ENCODE measurements around the gene VPS8.

The VPS8 gene

DNA sequence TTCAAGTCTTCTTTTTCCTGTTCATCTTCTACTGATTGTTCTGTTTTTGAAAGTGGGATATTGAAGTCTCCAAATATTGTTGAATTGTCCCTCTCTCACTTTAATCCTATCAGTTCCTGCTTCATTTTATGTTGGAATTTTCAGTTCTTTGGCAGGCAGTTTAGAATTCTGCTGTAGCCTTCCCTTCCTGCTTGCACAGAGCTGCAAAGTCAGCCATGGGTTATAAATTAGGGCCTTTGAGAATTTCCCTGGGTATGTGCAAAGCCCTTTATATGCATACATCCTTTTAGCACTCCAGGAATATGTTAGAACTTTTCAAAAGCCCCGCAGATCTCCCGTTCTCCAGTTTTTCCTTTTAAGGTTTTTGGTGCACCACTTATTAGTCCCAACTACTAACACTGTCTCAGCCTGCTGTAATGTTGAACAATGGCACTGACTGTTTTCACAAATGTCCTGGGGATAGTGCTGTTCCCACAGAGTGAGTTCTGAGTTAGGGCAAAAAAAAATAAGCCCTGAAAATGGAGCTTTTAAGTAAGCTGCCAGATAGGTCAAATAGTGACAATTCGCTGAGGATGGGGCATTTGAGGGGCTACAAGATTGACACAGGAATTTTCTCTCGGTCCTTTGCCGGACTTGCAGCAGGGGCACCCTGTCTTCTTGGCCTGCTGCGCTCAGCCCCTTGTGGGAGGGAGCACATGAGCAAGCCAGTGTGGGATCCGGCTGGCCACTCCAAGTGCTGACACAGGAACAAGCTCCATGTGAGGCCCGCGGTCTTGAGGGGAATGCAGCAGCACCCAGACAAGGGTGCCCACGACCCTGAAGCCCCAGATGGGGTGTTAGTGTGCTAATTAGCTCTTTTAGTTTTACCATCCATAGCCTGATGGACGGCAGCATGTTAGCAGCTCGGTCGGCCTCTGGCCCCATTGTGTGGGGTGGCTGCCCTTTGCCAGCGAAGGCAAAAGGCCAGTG, 96.0 kb downstream of the VPS8 start:
- Histone ChIP-seq H3K9ac (ENCODE audit: low read length) (no peak overlapping the region), H3K9me3 (ENCODE audit: control insufficient read depth, low read length) (peaks cover 10% of the 10 kb centered on the region), H3K36me3 (ENCODE audit: control insufficient read depth, insufficient read depth, low read length, severe bottlenecking) (peaks cover 10% of the 10 kb centered on the region), H3K4me3 (ENCODE audit: low read length) (no peak overlapping the region), H3K4me1 (ENCODE audit: control insufficient read depth, insufficient read depth, low read length) (no peaks in the 10 kb centered on the region), H3K27me3 (replicated peaks; ENCODE audit: control insufficient read depth, insufficient read depth, low read length) (no peaks in the 10 kb centered on the region)
- no peak for DNase-seq (ENCODE audit: low read depth)

GRCh38 chr3:184908859-184909258, 96.9 kb downstream of the VPS8 start:
- Histone ChIP-seq H3K4me3 (ENCODE audit: low read length) (no peak overlapping the region), H3K4me1 (ENCODE audit: control insufficient read depth, insufficient read depth, low read length) (no peaks in the 10 kb centered on the region), H3K9ac (ENCODE audit: low read length) (no peak overlapping the region), H3K9me3 (ENCODE audit: control insufficient read depth, low read length) (peaks cover 10% of the 10 kb centered on the region), H3K36me3 (ENCODE audit: control insufficient read depth, insufficient read depth, low read length, severe bottlenecking) (peaks cover 4% of the 10 kb centered on the region), H3K27me3 (replicated peaks; ENCODE audit: control insufficient read depth, insufficient read depth, low read length) (no peaks in the 10 kb centered on the region)
- DNase-seq (ENCODE audit: low read depth): no peak

DNA sequence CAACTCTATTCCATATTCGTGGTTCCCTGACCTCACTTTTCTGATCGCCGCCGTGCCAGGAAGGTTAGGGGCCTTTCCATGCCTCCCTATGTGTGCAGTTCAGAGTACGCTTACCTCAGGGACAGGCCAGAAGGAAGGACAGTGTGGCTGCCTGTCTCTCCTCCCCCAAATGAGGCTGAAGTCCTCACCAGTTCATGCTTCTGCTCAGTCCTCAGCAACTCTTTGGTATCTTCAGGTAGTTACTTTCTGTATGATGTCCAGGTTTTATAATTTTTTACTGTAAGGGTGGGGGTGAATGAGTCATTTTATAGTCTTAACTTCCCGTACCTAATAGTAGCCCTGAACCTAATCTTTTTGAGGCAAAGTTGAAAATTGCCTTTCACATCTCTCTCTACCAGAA, 98.7 kb downstream of the VPS8 start:
- Histone ChIP-seq H3K36me3 (ENCODE audit: control insufficient read depth, insufficient read depth, low read length, severe bottlenecking) (peaks cover 12% of the 10 kb centered on the region), H3K4me1 (ENCODE audit: control insufficient read depth, insufficient read depth, low read length) (no peaks in the 10 kb centered on the region), H3K27me3 (replicated peaks; ENCODE audit: control insufficient read depth, insufficient read depth, low read length) (no peaks in the 10 kb centered on the region), H3K9ac (ENCODE audit: low read length) (no peak overlapping the region), H3K4me3 (ENCODE audit: low read length) (no peak overlapping the region), H3K9me3 (ENCODE audit: control insufficient read depth, low read length) (no peaks in the 10 kb centered on the region)
- DNase-seq (ENCODE audit: low read depth): no peak

DNA sequence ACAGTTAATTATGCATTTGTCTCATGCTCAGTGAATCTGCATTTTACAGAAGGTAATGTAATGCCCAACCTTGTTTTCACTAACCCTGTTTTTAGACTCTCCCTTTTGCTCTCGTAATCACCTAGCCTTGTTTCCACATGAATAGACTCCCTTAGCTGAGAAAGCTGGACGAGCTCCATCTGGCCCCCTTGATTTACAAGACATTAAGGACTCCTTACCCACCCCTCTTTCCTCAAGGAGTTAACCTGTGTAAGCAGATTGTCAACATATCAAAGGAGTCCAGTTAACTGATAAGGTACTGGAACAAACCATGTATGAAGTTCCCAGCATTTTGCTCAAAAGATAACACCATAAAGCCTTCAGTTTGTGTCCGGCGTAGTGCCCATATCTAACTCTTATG, 99.6 kb downstream of the VPS8 start:
- peaks cover 18% of the 10 kb centered on the region for H3K36me3 ChIP-seq (ENCODE audit: control insufficient read depth, insufficient read depth, low read length, severe bottlenecking)
- H3K27me3 ChIP-seq (replicated peaks; ENCODE audit: control insufficient read depth, insufficient read depth, low read length): no peaks in the 10 kb centered on the region
- no peaks in the 10 kb centered on the region for H3K9me3 ChIP-seq (ENCODE audit: control insufficient read depth, low read length)
- no peak overlapping the region for H3K4me3 ChIP-seq (ENCODE audit: low read length)
- H3K9ac ChIP-seq (ENCODE audit: low read length): no peak overlapping the region
- DNase-seq (ENCODE audit: low read depth): no peak
- H3K4me1 ChIP-seq (ENCODE audit: control insufficient read depth, insufficient read depth, low read length): no peaks in the 10 kb centered on the region

- H3K9ac ChIP-seq (ENCODE audit: low read length): no peak overlapping the region
- no peaks in the 10 kb centered on the region for H3K27me3 ChIP-seq (replicated peaks; ENCODE audit: control insufficient read depth, insufficient read depth, low read length)
- H3K4me3 ChIP-seq (ENCODE audit: low read length): no peak overlapping the region
- H3K4me1 ChIP-seq (ENCODE audit: control insufficient read depth, insufficient read depth, low read length): no peaks in the 10 kb centered on the region
- H3K36me3 ChIP-seq (ENCODE audit: control insufficient read depth, insufficient read depth, low read length, severe bottlenecking): peaks cover 18% of the 10 kb centered on the region
- no peaks in the 10 kb centered on the region for H3K9me3 ChIP-seq (ENCODE audit: control insufficient read depth, low read length)
- no peak for DNase-seq (ENCODE audit: low read depth)
Measured at GRCh38 chr3:184912163-184912562, 100.2 kb downstream of the VPS8 start.

GRCh38 chr3:184914628-184915027, 102.7 kb downstream of the VPS8 start:
- Histone ChIP-seq H3K27me3 (replicated peaks; ENCODE audit: control insufficient read depth, insufficient read depth, low read length) (no peaks in the 10 kb centered on the region), H3K4me3 (ENCODE audit: low read length) (no peak overlapping the region), H3K9ac (ENCODE audit: low read length) (no peak overlapping the region), H3K9me3 (ENCODE audit: control insufficient read depth, low read length) (no peaks in the 10 kb centered on the region), H3K36me3 (ENCODE audit: control insufficient read depth, insufficient read depth, low read length, severe bottlenecking) (peaks cover 18% of the 10 kb centered on the region), H3K4me1 (ENCODE audit: control insufficient read depth, insufficient read depth, low read length) (no peaks in the 10 kb centered on the region)
- no peak for DNase-seq (ENCODE audit: low read depth)

GRCh38 chr3:184918750-184919149, 106.8 kb downstream of the VPS8 start:
- Histone ChIP-seq H3K4me3 (ENCODE audit: low read length) (no peak overlapping the region), H3K9ac (ENCODE audit: low read length) (no peak overlapping the region), H3K9me3 (ENCODE audit: control insufficient read depth, low read length) (no peaks in the 10 kb centered on the region), H3K27me3 (replicated peaks; ENCODE audit: control insufficient read depth, insufficient read depth, low read length) (no peaks in the 10 kb centered on the region), H3K36me3 (ENCODE audit: control insufficient read depth, insufficient read depth, low read length, severe bottlenecking) (peaks cover 37% of the 10 kb centered on the region), H3K4me1 (ENCODE audit: control insufficient read depth, insufficient read depth, low read length) (no peaks in the 10 kb centered on the region)
- DNase-seq (ENCODE audit: low read depth): no peak

GRCh38 chr3:184919651-184920050, 107.7 kb downstream of the VPS8 start:
- DNase-seq (ENCODE audit: low read depth): no peak
- H3K36me3 ChIP-seq (ENCODE audit: control insufficient read depth, insufficient read depth, low read length, severe bottlenecking): peaks cover 37% of the 10 kb centered on the region
- no peak overlapping the region for H3K4me3 ChIP-seq (ENCODE audit: low read length)
- H3K9me3 ChIP-seq (ENCODE audit: control insufficient read depth, low read length): no peaks in the 10 kb centered on the region
- no peak overlapping the region for H3K9ac ChIP-seq (ENCODE audit: low read length)
- no peaks in the 10 kb centered on the region for H3K4me1 ChIP-seq (ENCODE audit: control insufficient read depth, insufficient read depth, low read length)
- H3K27me3 ChIP-seq (replicated peaks; ENCODE audit: control insufficient read depth, insufficient read depth, low read length): no peaks in the 10 kb centered on the region

- no peak overlapping the region for H3K4me3 ChIP-seq (ENCODE audit: low read length)
- DNase-seq (ENCODE audit: low read depth): no peak
- H3K36me3 ChIP-seq (ENCODE audit: control insufficient read depth, insufficient read depth, low read length, severe bottlenecking): peaks cover 49% of the 10 kb centered on the region
- no peaks in the 10 kb centered on the region for H3K4me1 ChIP-seq (ENCODE audit: control insufficient read depth, insufficient read depth, low read length)
- no peaks in the 10 kb centered on the region for H3K27me3 ChIP-seq (replicated peaks; ENCODE audit: control insufficient read depth, insufficient read depth, low read length)
- H3K9me3 ChIP-seq (ENCODE audit: control insufficient read depth, low read length): no peaks in the 10 kb centered on the region
- H3K9ac ChIP-seq (ENCODE audit: low read length): no peak overlapping the region
Measured at GRCh38 chr3:184924547-184924946, 112.6 kb downstream of the VPS8 start.

DNA sequence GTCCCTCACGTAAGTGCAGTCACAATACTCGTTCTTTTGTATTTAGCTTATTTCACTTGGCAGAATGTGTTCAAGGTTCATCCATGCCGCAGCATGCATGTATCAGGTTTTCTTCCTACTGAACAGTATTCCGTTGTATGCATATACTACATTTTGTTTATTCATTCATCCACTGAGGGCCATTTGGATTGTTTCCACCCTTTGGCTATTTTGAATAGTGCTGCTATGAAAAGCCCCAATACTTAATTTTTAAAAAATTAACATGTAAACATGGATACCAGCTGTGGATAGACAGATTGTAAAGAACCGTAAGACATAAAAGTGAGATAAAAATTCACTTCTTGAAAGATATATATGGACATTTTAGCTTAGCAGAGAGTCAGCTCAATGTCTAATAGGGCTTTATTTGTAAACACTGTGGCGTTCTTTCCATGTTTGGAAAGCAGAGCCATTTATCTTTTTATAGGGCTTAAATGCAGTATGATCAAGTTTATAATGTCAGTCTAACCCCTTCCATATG, 115.9 kb downstream of the VPS8 start:
- H3K36me3 ChIP-seq (ENCODE audit: control insufficient read depth, insufficient read depth, low read length, severe bottlenecking): peaks cover 60% of the 10 kb centered on the region
- no peaks in the 10 kb centered on the region for H3K9me3 ChIP-seq (ENCODE audit: control insufficient read depth, low read length)
- DNase-seq (ENCODE audit: low read depth): no peak
- no peaks in the 10 kb centered on the region for H3K27me3 ChIP-seq (replicated peaks; ENCODE audit: control insufficient read depth, insufficient read depth, low read length)
- H3K9ac ChIP-seq (ENCODE audit: low read length): no peak overlapping the region
- H3K4me3 ChIP-seq (ENCODE audit: low read length): no peak overlapping the region
- H3K4me1 ChIP-seq (ENCODE audit: control insufficient read depth, insufficient read depth, low read length): no peaks in the 10 kb centered on the region

DNA sequence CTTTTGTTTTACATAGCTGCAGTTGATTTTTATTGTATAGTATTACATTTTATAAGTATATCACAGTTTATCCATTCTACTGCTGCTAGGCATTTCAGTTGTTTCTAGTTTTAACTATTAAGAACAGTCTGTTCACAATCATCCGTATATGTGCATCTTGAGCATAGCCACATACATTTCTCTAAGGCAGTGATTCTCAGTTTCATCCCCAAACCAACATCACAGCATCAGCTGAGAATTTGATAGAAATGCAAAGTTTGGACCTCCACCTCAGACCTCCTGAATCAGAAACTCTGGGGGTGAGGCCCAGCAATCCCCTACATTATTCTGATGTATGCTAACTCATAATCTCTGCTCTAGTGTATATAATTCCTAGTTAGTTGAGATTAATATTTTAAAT, 120.8 kb downstream of the VPS8 start:
- Histone ChIP-seq H3K9ac (ENCODE audit: low read length) (no peak overlapping the region), H3K27me3 (replicated peaks; ENCODE audit: control insufficient read depth, insufficient read depth, low read length) (no peaks in the 10 kb centered on the region), H3K9me3 (ENCODE audit: control insufficient read depth, low read length) (no peaks in the 10 kb centered on the region), H3K4me3 (ENCODE audit: low read length) (no peak overlapping the region), H3K4me1 (ENCODE audit: control insufficient read depth, insufficient read depth, low read length) (peaks cover 9% of the 10 kb centered on the region), H3K36me3 (ENCODE audit: control insufficient read depth, insufficient read depth, low read length, severe bottlenecking) (peaks cover 32% of the 10 kb centered on the region)
- DNase-seq (ENCODE audit: low read depth): no peak
